Mesodermal cell (in vitro differentiated cells): ENCODE results near the gene CACNA1C.

ENCODE experiments used
- H3K27ac ChIP-seq: 2 replicates; pipeline ENCODE4 v1.7.0; 2013; ENCODE audit warnings: mild to moderate bottlenecking, low read depth, low read length, moderate library complexity; ENCODE audit not compliant: severe bottlenecking
- H3K36me3 ChIP-seq: 2 replicates; pipeline ENCODE4 v1.7.1; 2013; ENCODE audit warnings: mild to moderate bottlenecking, low read length, moderate library complexity; ENCODE audit not compliant: control insufficient read depth, insufficient read depth
- H3K4me1 ChIP-seq: one replicate; pipeline ENCODE4 v1.7.1; 2013; ENCODE audit warnings: mild to moderate bottlenecking, low read length; ENCODE audit not compliant: insufficient read depth, control insufficient read depth, poor library complexity, severe bottlenecking
- H3K4me3 ChIP-seq: 2 replicates; pipeline ENCODE4 v1.7.0; 2013; ENCODE audit warnings: low read length, control low read depth, mild to moderate bottlenecking; ENCODE audit not compliant: insufficient read depth, poor library complexity, severe bottlenecking; ENCODE audit errors: extremely low read depth
- H3K9me3 ChIP-seq: 2 replicates; pipeline ENCODE4 v1.7.1; 2013; ENCODE audit warnings: mild to moderate bottlenecking, low read length, moderate library complexity; ENCODE audit not compliant: control insufficient read depth
- WGBS, 2 experiments: methylation state at CpG; one replicate each; pipeline ENCODE4 v1.1.5; 2013; ENCODE audit warnings: missing lambda C conversion rate in 2 of 2; ENCODE audit not compliant: insufficient coverage in 2 of 2; 5-methylcytosine and 5-hydroxymethylcytosine counted together

The CACNA1C gene

GRCh38 chr12:2160043-2160442 lies 107.3 kb downstream of the CACNA1C start:
- no peak overlapping the region for H3K27ac ChIP-seq
- no peaks in the 10 kb centered on the region for H3K36me3 ChIP-seq
- H3K9me3 ChIP-seq: no peaks in the 10 kb centered on the region
- H3K4me1 ChIP-seq: peaks cover 9% of the 10 kb centered on the region
- H3K4me3 ChIP-seq: no peak overlapping the region
- 89 to 93% methylated on average over 4 to 7 of the region's 7 CpGs for WGBS, 2 experiments

- H3K4me3 ChIP-seq: no peak overlapping the region
- WGBS, 2 experiments: 86 to 93% methylated on average over 7 to 10 of the region's 10 CpGs
- no peak overlapping the region for H3K27ac ChIP-seq
- H3K4me1 ChIP-seq: peaks cover 8% of the 10 kb centered on the region
- peaks cover 5% of the 10 kb centered on the region for H3K9me3 ChIP-seq
- H3K36me3 ChIP-seq: no peaks in the 10 kb centered on the region
These were observed 108.7 kb downstream of the CACNA1C start for GRCh38 chr12:2161473-2161872.

- H3K4me1 ChIP-seq: peaks cover 8% of the 10 kb centered on the region
- no peak overlapping the region for H3K4me3 ChIP-seq
- H3K9me3 ChIP-seq: peaks cover 7% of the 10 kb centered on the region
- no peaks in the 10 kb centered on the region for H3K36me3 ChIP-seq
- H3K27ac ChIP-seq: no peak overlapping the region
- 91 to 94% methylated on average over 15 to 17 of the region's 17 CpGs for WGBS, 2 experiments
These were observed 110.6 kb downstream of the CACNA1C start for GRCh38 chr12:2163177-2163941.

- Histone ChIP-seq H3K4me1 (peaks cover 8% of the 10 kb centered on the region), H3K36me3 (no peaks in the 10 kb centered on the region), H3K27ac (no peak overlapping the region)
These were observed 112.2 kb downstream of the CACNA1C start for GRCh38 chr12:2165021-2165420.

GRCh38 chr12:2165927-2166326 lies 113.1 kb downstream of the CACNA1C start:
- 96% methylated on average over 3 of the region's 3 CpGs; no CpG with 5 or more reads in 1 of the 2 experiments for WGBS, 2 experiments

More at GRCh38 chr12:2165021-2165420, 112.2 kb downstream of the CACNA1C start:
- no peak overlapping the region for H3K4me3 ChIP-seq
- H3K9me3 ChIP-seq: peaks cover 7% of the 10 kb centered on the region

GRCh38 chr12:2166696-2167095 lies 113.9 kb downstream of the CACNA1C start:
- peaks cover 8% of the 10 kb centered on the region for H3K4me1 ChIP-seq
- H3K36me3 ChIP-seq: no peaks in the 10 kb centered on the region
- H3K9me3 ChIP-seq: peaks cover 7% of the 10 kb centered on the region
- WGBS, 2 experiments: no CpG with 5 or more reads among the region's 5 CpGs
- H3K4me3 ChIP-seq: no peak overlapping the region
- H3K27ac ChIP-seq: no peak overlapping the region

More at GRCh38 chr12:2165927-2166326, 113.1 kb downstream of the CACNA1C start:
- H3K4me3 ChIP-seq: no peak overlapping the region
- peaks cover 8% of the 10 kb centered on the region for H3K4me1 ChIP-seq
- no peak overlapping the region for H3K27ac ChIP-seq
- peaks cover 7% of the 10 kb centered on the region for H3K9me3 ChIP-seq
- no peaks in the 10 kb centered on the region for H3K36me3 ChIP-seq

- Histone ChIP-seq H3K36me3 (no peaks in the 10 kb centered on the region), H3K4me1 (peaks cover 8% of the 10 kb centered on the region), H3K9me3 (peaks cover 7% of the 10 kb centered on the region), H3K4me3 (no peak overlapping the region), H3K27ac (no peak overlapping the region)
These were observed 114.4 kb downstream of the CACNA1C start for GRCh38 chr12:2167231-2167630.

- 91 to 94% methylated on average over 6 of the region's 6 CpGs for WGBS, 2 experiments
- Histone ChIP-seq H3K36me3 (no peaks in the 10 kb centered on the region), H3K27ac (no peak overlapping the region)
These were observed 116.0 kb downstream of the CACNA1C start for GRCh38 chr12:2168808-2169207.

GRCh38 chr12:2169489-2169888 lies 116.7 kb downstream of the CACNA1C start:
- H3K4me3 ChIP-seq: no peak overlapping the region
- WGBS, 2 experiments: 87 to 100% methylated on average over 3 of the region's 4 CpGs
- no peaks in the 10 kb centered on the region for H3K4me1 ChIP-seq
- H3K27ac ChIP-seq: no peak overlapping the region
- H3K36me3 ChIP-seq: no peaks in the 10 kb centered on the region
- H3K9me3 ChIP-seq: peaks cover 7% of the 10 kb centered on the region

More at GRCh38 chr12:2168808-2169207, 116.0 kb downstream of the CACNA1C start:
- peaks cover 7% of the 10 kb centered on the region for H3K9me3 ChIP-seq
- H3K4me3 ChIP-seq: no peak overlapping the region
- peaks cover 2% of the 10 kb centered on the region for H3K4me1 ChIP-seq

GRCh38 chr12:2169940-2170339 lies 117.2 kb downstream of the CACNA1C start:
- Histone ChIP-seq H3K4me3 (no peak overlapping the region), H3K4me1 (no peaks in the 10 kb centered on the region), H3K9me3 (peaks cover 7% of the 10 kb centered on the region), H3K27ac (no peak overlapping the region), H3K36me3 (no peaks in the 10 kb centered on the region)
- 100% methylated on average over 1 to 2 of the region's 2 CpGs for WGBS, 2 experiments

- Histone ChIP-seq H3K9me3 (peaks cover 7% of the 10 kb centered on the region), H3K4me3 (no peak overlapping the region), H3K4me1 (no peaks in the 10 kb centered on the region), H3K36me3 (no peaks in the 10 kb centered on the region), H3K27ac (no peak overlapping the region)
- WGBS, 2 experiments: 80 to 83% methylated on average over 1 of the region's 1 CpG
These were observed 117.6 kb downstream of the CACNA1C start for GRCh38 chr12:2170376-2170775.
